Endothelial cell of umbilical vein (primary cell): ENCODE results near the gene CD2AP. TPM values are rescaled to one million over a fixed set of nuclear protein-coding genes. Genes with fewer than 3 reads are reported as not detected.

Source experiments
- BruUV-seq: library from RNA; stranded (reverse); fragments of 400-500 nt; replicated peaks from 2 replicates; lab custom pipeline; 2021; lab: Mats Ljungman, UMichigan
- CTCF ChIA-PET: fragments of 300-600, 350-600 bp; sonication (Branson Sonifier 250); formaldehyde crosslinking; loops from one replicate; lab custom pipeline; 2021; ENCODE audit warnings: antibody characterized with exemption, inconsistent platforms; lab: Charles Lee
- POLR2A ChIA-PET: fragments of 300-600, 350-600 bp; sonication (Branson Sonifier 250); formaldehyde crosslinking; loops from one replicate; lab custom pipeline; 2021; ENCODE audit warnings: antibody characterized with exemption, inconsistent platforms; lab: Charles Lee
- DNase-seq: peaks from one replicate; pipeline ENCODE4 v3.0.0-alpha.2; 2011; ENCODE audit warnings: low read depth, low spot score
- FAIRE-seq: peaks from 2 replicates; lab custom pipeline; 2011; peaks lifted over from hg19 to GRCh38; lab: Jason Lieb, UNC
- H2AFZ ChIP-seq: 2 replicates; pipeline ENCODE4 v1.6.0; 2012; ENCODE audit warnings: low read depth, low read length, control low read depth, inconsistent platforms
- H3K27ac ChIP-seq: 2 replicates; pipeline ENCODE4 v1.5.1; 2011; ENCODE audit warnings: low read depth, mild to moderate bottlenecking, control low read depth, low read length, moderate library complexity; ENCODE audit not compliant: insufficient read depth
- H3K27me3 ChIP-seq, 2 experiments: 2 replicates each; pipeline versions ENCODE4 v1.6.0 to v1.6.1; 2011; ENCODE audit warnings: low read length in 2 of 2, mixed read lengths in 1 of 2; ENCODE audit not compliant: control insufficient read depth in 2 of 2, insufficient read depth in 2 of 2
- H3K36me3 ChIP-seq, 2 experiments: 2 replicates in 1 of 2; 3 replicates in 1 of 2; pipeline ENCODE4 v1.5.1; 2011; ENCODE audit warnings: low read length in 2 of 2, mild to moderate bottlenecking in 1 of 2, moderate library complexity in 1 of 2; ENCODE audit not compliant: control insufficient read depth in 2 of 2, insufficient read depth in 2 of 2; ENCODE audit errors: extremely low read depth in 1 of 2
- H3K4me1 ChIP-seq: 3 replicates; pipeline ENCODE4 v1.5.1; 2011; ENCODE audit warnings: mild to moderate bottlenecking, low read length; ENCODE audit not compliant: control insufficient read depth, insufficient read depth; ENCODE audit errors: extremely low read depth
- H3K4me2 ChIP-seq: 2 replicates; pipeline ENCODE4 v1.6.1; 2011; ENCODE audit warnings: low read length, control low read depth, mixed read lengths; ENCODE audit not compliant: insufficient read depth
- H3K4me3 ChIP-seq, 3 experiments: fragments of 200-600 bp in 1 of 3; sonication (generic), shearing (Covaris generic) in 1 of 3; replicated peaks in 1 of 3; 2 replicates each; pipeline ENCODE4 v1.5.1; 2011 to 2016; ENCODE audit warnings: control low read depth in 3 of 3, low read length in 3 of 3, mild to moderate bottlenecking in 2 of 3, inconsistent platforms in 1 of 3, low read depth in 1 of 3, moderate library complexity in 1 of 3; ENCODE audit not compliant: insufficient read depth in 1 of 3
- H3K79me2 ChIP-seq: 2 replicates; pipeline ENCODE4 v1.6.0; 2012; ENCODE audit warnings: low read length, inconsistent platforms; ENCODE audit not compliant: control insufficient read depth, insufficient read depth
- H3K9ac ChIP-seq: replicated peaks from 2 replicates; pipeline ENCODE3; 2011; ENCODE audit warnings: low read length, control low read depth; ENCODE audit not compliant: insufficient read depth; ENCODE audit errors: extremely low read depth
- H3K9me1 ChIP-seq: replicated peaks from 3 replicates; pipeline ENCODE4 v1.6.0; 2011; ENCODE audit warnings: mild to moderate bottlenecking, low read length; ENCODE audit not compliant: control insufficient read depth, insufficient read depth; ENCODE audit errors: extremely low read depth
- H3K9me3 ChIP-seq: replicated peaks from 2 replicates; pipeline ENCODE4 v1.5.1; 2012; ENCODE audit warnings: low read length, inconsistent platforms; ENCODE audit not compliant: control insufficient read depth, insufficient read depth
- H4K20me1 ChIP-seq: replicated peaks from 2 replicates; pipeline ENCODE3; 2011; ENCODE audit warnings: mild to moderate bottlenecking, low read length; ENCODE audit not compliant: control insufficient read depth, insufficient read depth; ENCODE audit errors: extremely low read depth
- EZH2 ChIP-seq: IDR thresholded peaks from 2 replicates; pipeline ENCODE4 v1.6.1; 2012; ENCODE audit warnings: borderline replicate concordance, low read depth, mild to moderate bottlenecking, moderate library complexity, low read length, inconsistent platforms; ENCODE audit not compliant: severe bottlenecking
- FOS ChIP-seq: IDR thresholded peaks from 2 replicates; pipeline ENCODE4 v1.6.1; 2011; ENCODE audit warnings: mild to moderate bottlenecking, low read length, moderate library complexity, borderline replicate concordance; ENCODE audit not compliant: insufficient read depth
- GATA2 ChIP-seq: IDR thresholded peaks from 2 replicates; pipeline ENCODE4 v1.7.0; 2011; ENCODE audit warnings: low read depth, mild to moderate bottlenecking, moderate library complexity, mixed read lengths, low read length; ENCODE audit not compliant: insufficient read length, insufficient read depth
- JUN ChIP-seq: IDR thresholded peaks from 2 replicates; pipeline ENCODE4 v1.6.1; 2011; ENCODE audit warnings: borderline replicate concordance, low read depth; ENCODE audit not compliant: insufficient read length, insufficient read depth
- MYC ChIP-seq: IDR thresholded peaks from one replicate; pipeline ENCODE4 v1.6.1; 2011; ENCODE audit warnings: mild to moderate bottlenecking, low read depth, low read length
- POLR2A ChIP-seq: IDR thresholded peaks from 2 replicates; pipeline ENCODE4 v1.6.1; 2012; ENCODE audit warnings: low read depth, mild to moderate bottlenecking, control low read depth, low read length
- POLR2AphosphoS5 ChIP-seq: IDR thresholded peaks from 2 replicates; pipeline ENCODE4 v1.6.1; 2012; ENCODE audit warnings: low read depth, mild to moderate bottlenecking, control low read depth, low read length, moderate library complexity; ENCODE audit not compliant: insufficient read depth
- dilution Hi-C: fragments of 300-500 bp; cut with MboI; formaldehyde crosslinking; loops from one replicate; pipeline ENCODE4 v1.15.0; 2019; ENCODE audit warnings: low sequenced_read_pairs; ENCODE audit not compliant: extremely low pct_ligation_motif_present
- intact Hi-C: fragments of 100-400 bp; cut with micrococcal nuclease; formaldehyde crosslinking; loops from one replicate; pipeline ENCODE4 v1.10.0; 2022
- polyA plus RNA-seq, 4 experiments: library from polyadenylated mRNA; depleted of rRNA in 3 of 4; stranded (reverse) in 3 of 4; unstranded in 1 of 4; fragments of >200 nt; gene quantifications; 2 replicates each; pipeline versions ENCODE4 v1.2.1 to v1.2.3, GENCODE V29; 2011 to 2012; ENCODE audit warnings: missing spikeins in 1 of 4
- total RNA-seq: library from RNA; stranded (reverse); gene quantifications from 2 replicates; pipeline ENCODE4 v1.2.3, GENCODE V29; 2021
- TF ChIP-seq, protein P1 (sequence below): IDR thresholded peaks from 2 replicates; pipeline ENCODE4 v1.6.1; 2011; ENCODE audit not compliant: insufficient read depth, insufficient read length
- TF ChIP-seq, protein P2 (sequence below), 2 donors: IDR thresholded peaks; 1 replicate in 1 of 2; 2 replicates in 1 of 2; pipeline ENCODE4 v1.5.1; 2011; ENCODE audit warnings: low read length in 2 of 2, mild to moderate bottlenecking in 2 of 2, moderate library complexity in 2 of 2, control low read depth in 1 of 2, inconsistent platforms in 1 of 2, low read depth in 1 of 2; ENCODE audit not compliant: insufficient read depth in 1 of 2; ENCODE audit errors: extremely low read depth in 1 of 2

The CD2AP gene
- total and polyA plus RNA-seq, 2 donors (not counting 3 experiments of a cell fraction or from before 2014, with no cell fraction given) = 4.2 to 39.8 TPM

DNA sequence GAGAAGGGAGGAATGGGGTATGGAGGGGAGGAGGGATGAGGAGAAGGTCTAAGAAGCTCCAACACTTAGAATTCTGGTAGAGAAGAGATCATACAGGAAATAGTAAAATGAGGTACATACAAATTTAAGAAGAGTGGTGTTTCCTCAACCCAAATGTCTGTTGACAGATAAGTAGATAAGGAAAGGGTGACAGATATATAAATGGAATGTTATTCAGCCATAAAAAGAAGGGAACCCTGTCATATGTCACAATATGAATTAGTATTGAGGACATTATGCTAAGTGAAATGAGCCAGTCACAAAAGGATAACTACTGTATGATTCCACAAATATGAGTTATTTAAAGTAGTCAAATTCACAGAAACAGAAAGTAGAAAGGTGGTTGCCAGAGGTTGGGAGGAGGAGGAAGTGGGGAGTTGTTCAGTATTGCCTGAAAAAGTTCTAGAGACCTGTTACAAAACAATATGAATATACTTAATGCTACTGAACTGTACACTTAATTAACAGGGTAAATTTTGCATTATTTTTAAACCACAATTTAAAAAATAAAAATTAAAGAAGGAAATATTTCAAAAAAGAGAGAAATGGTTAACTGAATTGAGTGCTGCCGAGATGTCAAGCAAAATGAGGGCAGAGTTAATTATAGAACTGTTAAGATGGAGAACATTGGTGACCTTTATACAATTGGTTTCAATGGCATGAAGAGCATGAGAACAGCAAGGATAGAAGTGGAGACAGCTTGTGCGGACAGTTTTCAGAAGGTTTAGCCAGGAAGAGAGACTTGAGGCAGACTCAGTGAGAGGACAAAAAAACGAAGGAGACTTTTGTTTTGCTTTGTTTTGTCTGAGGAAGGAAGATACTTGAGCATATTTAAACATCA is 173.2 kb downstream of the CD2AP start:
- H3K27ac ChIP-seq = peak overlapping the region; percentile 14
- ChIA-PET CTCF (interaction anchor here (1.5 kb wide), 1 partner anchor 12 kb away, joined by 3 read pairs; no protein-coding TSS in a partner anchor), POLR2A (no interaction called here)
- no peak overlapping the region for H2AFZ ChIP-seq
- H3K4me3 ChIP-seq = no peak overlapping the region
- BruUV-seq = no TSS peak
- no peak for DNase-seq
- H3K9me3 ChIP-seq = no peaks in the 10 kb centered on the region
- no peak overlapping the region for H3K9ac ChIP-seq
- no peaks in the 10 kb centered on the region for H3K27me3 ChIP-seq
- dilution Hi-C loops (no loop called here), intact Hi-C loops (loop anchor here (5.0 kb wide), 1 partner anchor 132 kb away; the partner anchor contains the start of gene OPN5)
- peak overlapping the region; percentile 4 for H3K4me2 ChIP-seq
- H4K20me1 ChIP-seq = no peaks in the 10 kb centered on the region
- no peaks in the 10 kb centered on the region for H3K79me2 ChIP-seq
- H3K4me1 ChIP-seq = peaks cover 11% of the 10 kb centered on the region
- no peaks in the 10 kb centered on the region for H3K9me1 ChIP-seq
- TF ChIP-seq MYC (no peak), JUN (no peak), FOS (no peak), EZH2 (no peak), POLR2A (no peak), GATA2 (no peak), POLR2AphosphoS5 (no peak)
- TF ChIP-seq, protein P1, sequence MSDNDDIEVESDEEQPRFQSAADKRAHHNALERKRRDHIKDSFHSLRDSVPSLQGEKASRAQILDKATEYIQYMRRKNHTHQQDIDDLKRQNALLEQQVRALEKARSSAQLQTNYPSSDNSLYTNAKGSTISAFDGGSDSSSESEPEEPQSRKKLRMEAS = no peak
- TF ChIP-seq, protein P2, sequence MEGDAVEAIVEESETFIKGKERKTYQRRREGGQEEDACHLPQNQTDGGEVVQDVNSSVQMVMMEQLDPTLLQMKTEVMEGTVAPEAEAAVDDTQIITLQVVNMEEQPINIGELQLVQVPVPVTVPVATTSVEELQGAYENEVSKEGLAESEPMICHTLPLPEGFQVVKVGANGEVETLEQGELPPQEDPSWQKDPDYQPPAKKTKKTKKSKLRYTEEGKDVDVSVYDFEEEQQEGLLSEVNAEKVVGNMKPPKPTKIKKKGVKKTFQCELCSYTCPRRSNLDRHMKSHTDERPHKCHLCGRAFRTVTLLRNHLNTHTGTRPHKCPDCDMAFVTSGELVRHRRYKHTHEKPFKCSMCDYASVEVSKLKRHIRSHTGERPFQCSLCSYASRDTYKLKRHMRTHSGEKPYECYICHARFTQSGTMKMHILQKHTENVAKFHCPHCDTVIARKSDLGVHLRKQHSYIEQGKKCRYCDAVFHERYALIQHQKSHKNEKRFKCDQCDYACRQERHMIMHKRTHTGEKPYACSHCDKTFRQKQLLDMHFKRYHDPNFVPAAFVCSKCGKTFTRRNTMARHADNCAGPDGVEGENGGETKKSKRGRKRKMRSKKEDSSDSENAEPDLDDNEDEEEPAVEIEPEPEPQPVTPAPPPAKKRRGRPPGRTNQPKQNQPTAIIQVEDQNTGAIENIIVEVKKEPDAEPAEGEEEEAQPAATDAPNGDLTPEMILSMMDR (IDR thresholded peaks at IDR 0.05; ENCODE audit: extremely low read depth in 1 of 2, insufficient read depth in 1 of 2, low read depth in 1 of 2, low read length in 2 of 2) = no peak
- H3K36me3 ChIP-seq = no peaks in the 10 kb centered on the region
- no peak for FAIRE-seq
